ENCODE measurements around the gene TOM1L2. TPM values are rescaled to one million over a fixed set of nuclear protein-coding genes. Genes with fewer than 3 reads are reported as not detected.

The TOM1L2 gene
- total RNA-seq, 2 experiments from 2014 or later: 29.5 to 32.0 TPM

GRCh38 chr17:17847726-17848125 lies 124.5 kb downstream of the TOM1L2 start:
- no peak overlapping the region for H3K4me3 Mint-ChIP-seq
- H3K4me1 Mint-ChIP-seq: peaks cover 65% of the 10 kb centered on the region
- POLR2A ChIA-PET: interaction anchor here (1.0 kb wide), 1 partner anchor 11 kb away, joined by 3 read pairs; the partner anchor contains the start of gene SREBF1

GRCh38 chr17:17847118-17847689 lies 125.0 kb downstream of the TOM1L2 start:
- no peak for DNase-seq
- CTCF ChIA-PET: interaction anchor here (1.3 to 4.9 kb wide), 3 partner anchors 10 to 178 kb away, joined by 3 to 32 read pairs (median 12); partner anchors contain the start of gene SREBF1
- Mint-ChIP-seq H3K36me3 (ENCODE audit: low read depth) (peaks cover 13% of the 10 kb centered on the region), H3K27ac (peak overlapping the region; percentile 62), H3K27me3 (no peaks in the 10 kb centered on the region), H3K4me3 (no peak overlapping the region), H3K9me3 (no peaks in the 10 kb centered on the region), H3K4me1 (peaks cover 62% of the 10 kb centered on the region)
- POLR2A ChIA-PET: no interaction called here

More at GRCh38 chr17:17847726-17848125, 124.5 kb downstream of the TOM1L2 start:
- Mint-ChIP-seq H3K36me3 (ENCODE audit: low read depth) (peaks cover 15% of the 10 kb centered on the region), H3K27ac (peak overlapping the region; percentile 62), H3K9me3 (no peaks in the 10 kb centered on the region), H3K27me3 (no peaks in the 10 kb centered on the region)
- DNase-seq: no peak
- CTCF ChIA-PET: interaction anchor here (1.1 to 4.9 kb wide), 6 partner anchors 10 to 186 kb away, joined by 3 to 32 read pairs (median 8); partner anchors contain the start of gene SREBF1

- peaks cover 9% of the 10 kb centered on the region for H3K36me3 Mint-ChIP-seq (ENCODE audit: low read depth)
- peak overlapping the region; percentile 62 for H3K27ac Mint-ChIP-seq
- H3K27me3 Mint-ChIP-seq: no peaks in the 10 kb centered on the region
- no peak for DNase-seq
- no peaks in the 10 kb centered on the region for H3K9me3 Mint-ChIP-seq
- ChIA-PET CTCF (interaction anchor here (4.9 kb wide), 1 partner anchor 9 kb away, joined by 32 read pairs; the partner anchor contains the start of gene SREBF1), POLR2A (no interaction called here)
- no peak overlapping the region for H3K4me3 Mint-ChIP-seq
- peaks cover 57% of the 10 kb centered on the region for H3K4me1 Mint-ChIP-seq
These were observed 125.6 kb downstream of the TOM1L2 start for GRCh38 chr17:17846645-17847044.

GRCh38 chr17:17846003-17846402 lies 126.2 kb downstream of the TOM1L2 start:
- peaks cover 9% of the 10 kb centered on the region for H3K36me3 Mint-ChIP-seq (ENCODE audit: low read depth)
- peaks cover 53% of the 10 kb centered on the region for H3K4me1 Mint-ChIP-seq
- no peak for DNase-seq
- peak overlapping the region; percentile 25 for H3K27ac Mint-ChIP-seq
- no peak overlapping the region for H3K4me3 Mint-ChIP-seq
- no peaks in the 10 kb centered on the region for H3K27me3 Mint-ChIP-seq
- ChIA-PET POLR2A (no interaction called here), CTCF (interaction anchor here (0.6 to 1.3 kb wide), 5 partner anchors 9 to 33 kb away, joined by 3 to 5 read pairs (median 4); no protein-coding TSS in a partner anchor)
- H3K9me3 Mint-ChIP-seq: no peaks in the 10 kb centered on the region

- CTCF ChIA-PET: interaction anchor here (0.6 to 1.3 kb wide), 5 partner anchors 9 to 170 kb away, joined by 3 to 5 read pairs (median 4); no protein-coding TSS in a partner anchor
- H3K4me1 Mint-ChIP-seq: peaks cover 49% of the 10 kb centered on the region
- H3K9me3 Mint-ChIP-seq: no peaks in the 10 kb centered on the region
- H3K36me3 Mint-ChIP-seq (ENCODE audit: low read depth): peaks cover 7% of the 10 kb centered on the region
- no peak for DNase-seq
- no peaks in the 10 kb centered on the region for H3K27me3 Mint-ChIP-seq
- POLR2A ChIA-PET: interaction anchor here (0.7 kb wide), 1 partner anchor 15 kb away, joined by 3 read pairs; no protein-coding TSS in a partner anchor
- H3K27ac Mint-ChIP-seq: no peak overlapping the region
- H3K4me3 Mint-ChIP-seq: no peak overlapping the region
These were observed 127.0 kb downstream of the TOM1L2 start for GRCh38 chr17:17845046-17845775.

- DNase-seq: no peak
- no peak overlapping the region for H3K27ac Mint-ChIP-seq
- ChIA-PET CTCF (interaction anchor here (0.8 kb wide), 1 partner anchor 9 kb away, joined by 3 read pairs; no protein-coding TSS in a partner anchor), POLR2A (interaction anchor here (0.5 to 0.7 kb wide), 2 partner anchors 10 to 15 kb away, joined by 3 to 6 read pairs; no protein-coding TSS in a partner anchor)
- H3K4me3 Mint-ChIP-seq: no peak overlapping the region
- peaks cover 6% of the 10 kb centered on the region for H3K36me3 Mint-ChIP-seq (ENCODE audit: low read depth)
- peaks cover 47% of the 10 kb centered on the region for H3K4me1 Mint-ChIP-seq
- no peaks in the 10 kb centered on the region for H3K27me3 Mint-ChIP-seq
- no peaks in the 10 kb centered on the region for H3K9me3 Mint-ChIP-seq
These were observed 127.7 kb downstream of the TOM1L2 start for GRCh38 chr17:17844500-17844899.

GRCh38 chr17:17844079-17844478 lies 128.1 kb downstream of the TOM1L2 start:
- Mint-ChIP-seq H3K27ac (no peak overlapping the region), H3K27me3 (no peaks in the 10 kb centered on the region), H3K9me3 (no peaks in the 10 kb centered on the region), H3K36me3 (ENCODE audit: low read depth) (peaks cover 2% of the 10 kb centered on the region), H3K4me1 (peaks cover 47% of the 10 kb centered on the region), H3K4me3 (no peak overlapping the region)
- no peak for DNase-seq
- ChIA-PET CTCF (interaction anchor here (0.8 to 1.4 kb wide), 2 partner anchors 9 to 10 kb away, joined by 3 read pairs; no protein-coding TSS in a partner anchor), POLR2A (interaction anchor here (0.5 kb wide), 1 partner anchor 10 kb away, joined by 6 read pairs; no protein-coding TSS in a partner anchor)

GRCh38 chr17:17843096-17843495 lies 129.1 kb downstream of the TOM1L2 start:
- Mint-ChIP-seq H3K27me3 (no peaks in the 10 kb centered on the region), H3K27ac (no peak overlapping the region), H3K9me3 (no peaks in the 10 kb centered on the region), H3K36me3 (ENCODE audit: low read depth) (no peaks in the 10 kb centered on the region), H3K4me1 (peaks cover 47% of the 10 kb centered on the region), H3K4me3 (no peak overlapping the region)
- no peak for DNase-seq
- CTCF ChIA-PET: interaction anchor here (1.4 kb wide), 1 partner anchor 11 kb away, joined by 3 read pairs; no protein-coding TSS in a partner anchor
- POLR2A ChIA-PET: no interaction called here

- DNase-seq: no peak
- Mint-ChIP-seq H3K27ac (peak overlapping the region; percentile 25), H3K27me3 (no peaks in the 10 kb centered on the region), H3K4me3 (no peak overlapping the region), H3K4me1 (peaks cover 47% of the 10 kb centered on the region), H3K36me3 (ENCODE audit: low read depth) (no peaks in the 10 kb centered on the region), H3K9me3 (no peaks in the 10 kb centered on the region)
- ChIA-PET CTCF (interaction anchor here (0.5 to 1.4 kb wide), 3 partner anchors 12 to 33 kb away, joined by 3 read pairs; no protein-coding TSS in a partner anchor), POLR2A (no interaction called here)
These were observed 129.9 kb downstream of the TOM1L2 start for GRCh38 chr17:17842111-17842876.

- DNase-seq: no peak
- Mint-ChIP-seq H3K27me3 (no peaks in the 10 kb centered on the region), H3K4me1 (peaks cover 44% of the 10 kb centered on the region), H3K27ac (peak overlapping the region; percentile 90), H3K36me3 (ENCODE audit: low read depth) (no peaks in the 10 kb centered on the region), H3K9me3 (no peaks in the 10 kb centered on the region), H3K4me3 (peak overlapping the region; percentile 70)
- ChIA-PET POLR2A (no interaction called here), CTCF (interaction anchor here (0.8 to 1.7 kb wide), 4 partner anchors 14 to 151 kb away, joined by 3 to 4 read pairs (median 4); no protein-coding TSS in a partner anchor)
These were observed 130.6 kb downstream of the TOM1L2 start for GRCh38 chr17:17841601-17842025.

GRCh38 chr17:17840751-17841591 lies 131.2 kb downstream of the TOM1L2 start:
- peak overlapping the region; percentile 90 for H3K27ac Mint-ChIP-seq
- CTCF ChIA-PET: interaction anchor here (0.8 to 1.7 kb wide), 4 partner anchors 15 to 150 kb away, joined by 3 to 4 read pairs (median 4); no protein-coding TSS in a partner anchor

More at GRCh38 chr17:17840751-17841591, 131.2 kb downstream of the TOM1L2 start:
- DNase-seq: no peak
- H3K4me3 Mint-ChIP-seq: peak overlapping the region; percentile 70
- POLR2A ChIA-PET: no interaction called here
- no peaks in the 10 kb centered on the region for H3K9me3 Mint-ChIP-seq
- H3K4me1 Mint-ChIP-seq: peaks cover 43% of the 10 kb centered on the region
- H3K27me3 Mint-ChIP-seq: no peaks in the 10 kb centered on the region
- peaks cover under 1% of the 10 kb centered on the region for H3K36me3 Mint-ChIP-seq (ENCODE audit: low read depth)
